Stimulated activated CD4-positive, alpha-beta T cell treated with anti-CD3 and anti-CD28 coated beads, Interleukin-15, amount 100 ng/mL, for 1 hour (primary cell): ENCODE measurements around the gene HDLBP.

ENCODE experiments used
- DNase-seq, 2 donors: peaks; one replicate each; pipeline ENCODE4 v3.0.0-alpha.2; 2020; ENCODE audit warnings: low read depth in 1 of 2, low spot score in 1 of 2

Gene HDLBP

GRCh38 chr2:241257419-241258032 lies 57.9 kb downstream of the HDLBP start:
- DNase-seq: no peak

- no peak for DNase-seq
Observed at GRCh38 chr2:241256168-241256545, 59.3 kb downstream of the HDLBP start.

- DNase-seq: no peak
Observed at GRCh38 chr2:241255542-241256167, 59.8 kb downstream of the HDLBP start.

GRCh38 chr2:241254904-241255351 lies 60.5 kb downstream of the HDLBP start:
- no peak for DNase-seq

- DNase-seq: no peak
Observed at GRCh38 chr2:241252778-241253475, 62.5 kb downstream of the HDLBP start.

- DNase-seq: no peak
Observed at GRCh38 chr2:241249654-241250053, 65.8 kb downstream of the HDLBP start.

GRCh38 chr2:241248897-241249296 lies 66.6 kb downstream of the HDLBP start:
- DNase-seq: no peak

GRCh38 chr2:241248289-241248688 lies 67.2 kb downstream of the HDLBP start:
- DNase-seq: no peak

- DNase-seq: no peak
Observed at GRCh38 chr2:241244368-241244767, 71.1 kb downstream of the HDLBP start.

- DNase-seq: no peak
Observed at GRCh38 chr2:241242306-241242705, 73.2 kb downstream of the HDLBP start.

GRCh38 chr2:241241669-241242068 lies 73.8 kb downstream of the HDLBP start:
- DNase-seq: no peak

- no peak for DNase-seq
Observed at GRCh38 chr2:241240320-241241004, 75.0 kb downstream of the HDLBP start.

GRCh38 chr2:241239552-241240202 lies 75.8 kb downstream of the HDLBP start:
- no peak for DNase-seq

GRCh38 chr2:241238693-241239198 lies 76.7 kb downstream of the HDLBP start:
- DNase-seq: no peak

- DNase-seq: no peak
Observed at GRCh38 chr2:241237949-241238371, 77.5 kb downstream of the HDLBP start.

- no peak for DNase-seq
Observed at GRCh38 chr2:241237047-241237446, 78.4 kb downstream of the HDLBP start.

GRCh38 chr2:241235859-241236593 lies 79.4 kb downstream of the HDLBP start:
- no peak for DNase-seq

- DNase-seq: no peak
Observed at GRCh38 chr2:241234962-241235740, 80.3 kb downstream of the HDLBP start.

- no peak for DNase-seq
Observed at GRCh38 chr2:241234066-241234790, 81.2 kb downstream of the HDLBP start.
